HEK293 (cell line): ENCODE measurements around the gene ZNF727.

Experiments used
- CTCF ChIP-seq: fragments of 450-650 bp; formaldehyde crosslinking; IDR thresholded peaks from 2 replicates; pipeline ENCODE4 v1.5.1; 2016; ENCODE audit warnings: missing biosample characterization, missing genetic modification characterization
- ELK4 ChIP-seq: IDR thresholded peaks from 2 replicates; pipeline ENCODE4 v1.6.1; 2011; ENCODE audit warnings: mild to moderate bottlenecking, low read depth, low read length, borderline replicate concordance
- REST ChIP-seq: fragments of 450-650 bp; formaldehyde crosslinking; IDR thresholded peaks from 2 replicates; pipeline ENCODE4 v1.5.1; 2016; ENCODE audit warnings: missing biosample characterization, missing genetic modification characterization
- SP3 ChIP-seq: fragments of 450-650 bp; formaldehyde crosslinking; IDR thresholded peaks from 2 replicates; pipeline ENCODE4 v1.5.1; 2016; ENCODE audit warnings: missing biosample characterization, missing genetic modification characterization
- ZBTB7A ChIP-seq: fragments of 450-650 bp; formaldehyde crosslinking; IDR thresholded peaks from 2 replicates; pipeline ENCODE4 v1.5.1; 2016; ENCODE audit warnings: low read depth, missing biosample characterization, missing genetic modification characterization
- ZNF24 ChIP-seq: fragments of 450-650 bp; formaldehyde crosslinking; IDR thresholded peaks from 2 replicates; pipeline ENCODE4 v1.5.1; 2016; ENCODE audit warnings: missing biosample characterization, missing genetic modification characterization
- ZNF423 ChIP-seq: fragments of 450-650 bp; formaldehyde crosslinking; IDR thresholded peaks from 2 replicates; pipeline ENCODE4 v1.5.1; 2016; ENCODE audit warnings: missing biosample characterization, missing genetic modification characterization
- ZNF629 ChIP-seq: fragments of 450-650 bp; formaldehyde crosslinking; IDR thresholded peaks from 2 replicates; pipeline ENCODE4 v1.5.1; 2017; ENCODE audit warnings: missing biosample characterization, missing genetic modification characterization

GRCh38 chr7:63998549-63998948, 46.7 kb upstream of the ZNF727 start, which contains the start of gene ZNF722:
- TF ChIP-seq ZBTB7A (tag by site-specific recombination) (no peak), ZNF423 (tag by site-specific recombination) (no peak), REST (tag by site-specific recombination) (no peak), CTCF (tag by site-specific recombination) (no peak), ZNF24 (tag by site-specific recombination) (no peak), ELK4 (no peak), ZNF629 (tag by site-specific recombination) (no peak), SP3 (tag by site-specific recombination) (no peak)
